Right ventricle myocardium superior (tissue), 1 donor: Measurements from ENCODE around the gene RTL10. TPM values are rescaled to one million over a fixed set of nuclear protein-coding genes. Genes with fewer than 3 reads are reported as not detected.

Experiments used
- ATAC-seq: fragments of 200-7000 bp; cut with Tn5 transposase; one replicate; pipeline ENCODE4 v1.9.1; 2020; ENCODE audit warnings: mild to moderate bottlenecking; ENCODE audit not compliant: poor library complexity
- DNase-seq: peaks from one replicate; pipeline ENCODE4 v3.0.0-alpha.2; 2020
- intact Hi-C: fragments of 100-400 bp; cut with DNase I; formaldehyde crosslinking; loops from one replicate; pipeline ENCODE4 v1.11.2; 2022
- total RNA-seq: library from RNA; stranded (reverse); fragmentation: NEBNext Ultra II Directional; extraction: Animal tissue kit (Norgen Biotek cat#: 25700); gene quantifications from one replicate; pipeline ENCODE4 v1.2.1, GENCODE V29; 2021
- donor health status: DM: no; HTN: yes; CAD: no; lungs with severe emphysema.

The RTL10 gene
- total RNA-seq, 1 donor from 2014 or later: 6.2 TPM

GRCh38 chr22:19851291-19852176 is 3.1 kb downstream of the RTL10 start:
- ATAC-seq: no peak
- no peak for DNase-seq
- intact Hi-C loops: loop anchor here (5.0 kb wide), 2 partner anchors 44 to 124 kb away; no protein-coding TSS in a partner anchor

- no peak for DNase-seq
- intact Hi-C loops: loop anchor here (5.0 kb wide), 2 partner anchors 43 to 123 kb away; no protein-coding TSS in a partner anchor
- ATAC-seq: no peak
Measured at GRCh38 chr22:19850763-19851109, 3.9 kb downstream of the RTL10 start.

GRCh38 chr22:19849835-19850762 is 4.6 kb downstream of the RTL10 start:
- no peak for DNase-seq
- intact Hi-C loops: loop anchor here (5.0 kb wide), 2 partner anchors 43 to 123 kb away; no protein-coding TSS in a partner anchor
- ATAC-seq: no peak

- intact Hi-C loops: no loop called here
- DNase-seq (no peak), ATAC-seq (no peak)
Measured at GRCh38 chr22:19848298-19849224, 6.1 kb downstream of the RTL10 start.

- ATAC-seq (no peak), DNase-seq (no peak)
- intact Hi-C loops: no loop called here
Measured at GRCh38 chr22:19847345-19847632, 7.4 kb downstream of the RTL10 start.

- ATAC-seq: no peak
- intact Hi-C loops: no loop called here
- no peak for DNase-seq
Measured at GRCh38 chr22:19846620-19847344, 7.9 kb downstream of the RTL10 start.

- DNase-seq: no peak
- no peak for ATAC-seq
- intact Hi-C loops: no loop called here
Measured at GRCh38 chr22:19845054-19845722, 9.5 kb downstream of the RTL10 start.

GRCh38 chr22:19844377-19845053 is 10.2 kb downstream of the RTL10 start:
- intact Hi-C loops: no loop called here
- peak; percentile 80 for DNase-seq
- ATAC-seq: peak; percentile 76

GRCh38 chr22:19843857-19844376 is 10.8 kb downstream of the RTL10 start:
- ATAC-seq: peak; percentile 18
- intact Hi-C loops: no loop called here
- no peak for DNase-seq

GRCh38 chr22:19843107-19843856 is 11.4 kb downstream of the RTL10 start:
- DNase-seq: no peak
- intact Hi-C loops: no loop called here
- ATAC-seq: peak; percentile 16

- DNase-seq: no peak
Measured at GRCh38 chr22:19842393-19843106, 12.1 kb downstream of the RTL10 start.

GRCh38 chr22:19841641-19842392 is 12.9 kb downstream of the RTL10 start:
- ATAC-seq (no peak), DNase-seq (no peak)
- intact Hi-C loops: no loop called here

More at GRCh38 chr22:19842393-19843106, 12.1 kb downstream of the RTL10 start:
- intact Hi-C loops: no loop called here
- ATAC-seq: no peak

- no peak for ATAC-seq
- no peak for DNase-seq
- intact Hi-C loops: no loop called here
Measured at GRCh38 chr22:19840955-19841640, 13.6 kb downstream of the RTL10 start.

GRCh38 chr22:19840059-19840458 is 14.6 kb downstream of the RTL10 start:
- intact Hi-C loops: no loop called here
- no peak for DNase-seq
- ATAC-seq: no peak
